ENCODE data around the gene SHKBP1. TPM values are rescaled to one million over a fixed set of nuclear protein-coding genes. Genes with fewer than 3 reads are reported as not detected.
"Not testable (repeated sequence)": the region's sequence is repeated elsewhere in the genome, so short reads cannot be mapped to it uniquely, and the experiment has no call there.

Gene SHKBP1
- total RNA-seq, 1 experiment from 2014 or later, result 52.3 TPM

DNA sequence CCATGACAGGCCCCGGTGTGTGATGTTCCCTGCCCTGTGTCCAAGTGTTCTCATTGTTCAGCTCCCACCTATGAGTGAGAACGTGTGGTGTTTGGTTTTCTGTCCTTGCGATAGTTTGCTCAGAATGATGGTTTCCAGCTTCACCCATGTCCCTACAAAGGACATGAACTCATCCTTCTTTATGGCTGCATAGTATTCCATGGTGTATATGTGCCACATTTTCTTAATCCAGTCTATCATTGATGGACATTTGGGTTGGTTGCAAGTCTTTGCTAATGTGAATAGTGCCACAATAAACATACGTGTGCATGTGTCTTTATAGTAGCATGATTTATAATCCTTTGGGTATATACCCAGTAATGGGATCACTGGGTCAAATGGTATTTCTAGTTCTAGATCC lies 29.5 kb upstream of the SHKBP1 start:
- not testable (repeated sequence) for DNase-seq; H3K36me3 ChIP-seq (replicated peaks; ENCODE audit: control insufficient read depth, insufficient read depth, low read length); H3K4me3 ChIP-seq (ENCODE audit: insufficient read depth, low read depth, low read length)
- H3K27me3 ChIP-seq (ENCODE audit: control insufficient read depth, insufficient read depth, low read length), result peaks cover 12% of the 10 kb centered on the region

- peaks cover 15% of the 10 kb centered on the region for H3K27me3 ChIP-seq (ENCODE audit: control insufficient read depth, insufficient read depth, low read length)
- H3K36me3 ChIP-seq (replicated peaks; ENCODE audit: control insufficient read depth, insufficient read depth, low read length), result no peaks in the 10 kb centered on the region
- DNase-seq, result no peak
- no peak overlapping the region for H3K4me3 ChIP-seq (ENCODE audit: insufficient read depth, low read depth, low read length)
Measured at GRCh38 chr19:40547836-40548235, 28.8 kb upstream of the SHKBP1 start.

- Histone ChIP-seq H3K27me3 (ENCODE audit: control insufficient read depth, insufficient read depth, low read length) (peaks cover 28% of the 10 kb centered on the region), H3K4me3 (ENCODE audit: insufficient read depth, low read depth, low read length) (peak overlapping the region; percentile 37), H3K36me3 (replicated peaks; ENCODE audit: control insufficient read depth, insufficient read depth, low read length) (no peaks in the 10 kb centered on the region)
- DNase-seq, result peak; percentile 96
Measured at GRCh38 chr19:40549007-40549708, 27.5 kb upstream of the SHKBP1 start.

DNA sequence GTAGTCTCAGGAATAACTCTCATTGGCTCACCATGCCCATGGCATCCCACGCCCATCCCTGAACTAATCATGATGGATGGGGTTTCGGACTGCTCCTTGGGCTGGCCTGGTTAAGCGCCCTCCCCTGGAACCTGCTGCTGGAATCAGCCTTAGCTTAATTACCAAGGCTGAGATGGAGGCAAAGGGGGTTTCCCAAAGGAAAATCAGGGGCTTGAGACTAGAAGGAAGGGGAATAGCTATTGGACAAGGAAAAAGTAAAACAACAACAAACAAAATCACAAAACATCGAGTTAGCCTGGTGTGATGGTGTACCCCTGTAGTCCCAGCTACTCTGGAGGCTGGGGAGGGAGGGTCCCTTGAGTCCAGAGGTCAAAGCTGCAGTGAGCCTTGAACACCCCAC lies 25.7 kb upstream of the SHKBP1 start:
- Histone ChIP-seq H3K36me3 (replicated peaks; ENCODE audit: control insufficient read depth, insufficient read depth, low read length) (no peaks in the 10 kb centered on the region), H3K27me3 (ENCODE audit: control insufficient read depth, insufficient read depth, low read length) (peaks cover 44% of the 10 kb centered on the region), H3K4me3 (ENCODE audit: insufficient read depth, low read depth, low read length) (no peak overlapping the region)
- DNase-seq, result no peak

GRCh38 chr19:40552848-40553247 lies 23.8 kb upstream of the SHKBP1 start:
- Histone ChIP-seq H3K4me3 (ENCODE audit: insufficient read depth, low read depth, low read length) (no peak overlapping the region), H3K36me3 (replicated peaks; ENCODE audit: control insufficient read depth, insufficient read depth, low read length) (no peaks in the 10 kb centered on the region), H3K27me3 (ENCODE audit: control insufficient read depth, insufficient read depth, low read length) (peaks cover 49% of the 10 kb centered on the region)
- DNase-seq, result no peak

- peak; percentile 91 for DNase-seq
- no peaks in the 10 kb centered on the region for H3K36me3 ChIP-seq (replicated peaks; ENCODE audit: control insufficient read depth, insufficient read depth, low read length)
- H3K27me3 ChIP-seq (ENCODE audit: control insufficient read depth, insufficient read depth, low read length), result peaks cover 41% of the 10 kb centered on the region
- H3K4me3 ChIP-seq (ENCODE audit: insufficient read depth, low read depth, low read length), result peak overlapping the region; percentile 0; the same call in 1 of the 2 replicates
Measured at GRCh38 chr19:40553885-40554857, 22.5 kb upstream of the SHKBP1 start.

DNA sequence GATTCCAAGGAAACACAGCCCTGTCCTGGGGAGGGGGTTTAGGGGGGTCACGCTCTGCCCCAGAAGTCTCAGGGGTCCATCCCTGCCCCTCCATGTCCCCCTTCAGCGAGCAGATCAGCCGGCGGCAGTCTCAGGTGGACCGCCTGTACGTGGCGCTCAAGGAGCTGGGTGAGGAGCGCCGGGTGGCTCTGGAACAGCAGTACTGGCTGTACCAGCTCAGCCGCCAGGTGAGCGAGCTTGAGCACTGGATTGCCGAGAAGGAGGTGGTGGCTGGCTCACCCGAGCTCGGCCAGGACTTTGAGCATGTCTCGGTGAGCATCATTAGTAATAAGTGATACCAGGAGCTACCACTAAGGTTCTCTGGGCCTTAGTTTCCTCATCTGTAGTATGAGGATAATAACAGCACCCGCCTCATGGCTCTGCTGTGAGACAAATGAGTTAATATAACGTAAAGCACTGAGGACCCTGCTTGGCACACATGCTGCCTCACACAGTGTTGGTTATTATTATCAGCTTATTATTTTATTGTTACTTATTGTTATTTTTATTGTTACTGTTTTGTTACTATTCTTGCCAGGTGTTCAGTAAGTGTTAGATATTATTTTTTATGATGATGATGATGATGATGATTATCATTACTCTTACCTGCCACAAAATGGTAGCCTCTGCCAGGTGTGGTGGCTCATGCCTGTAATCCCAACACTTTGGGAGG lies 20.5 kb upstream of the SHKBP1 start:
- H3K27me3 ChIP-seq (ENCODE audit: control insufficient read depth, insufficient read depth, low read length), result peaks cover 44% of the 10 kb centered on the region
- no peak overlapping the region for H3K4me3 ChIP-seq (ENCODE audit: insufficient read depth, low read depth, low read length)
- DNase-seq, result peak; percentile 64
- H3K36me3 ChIP-seq (replicated peaks; ENCODE audit: control insufficient read depth, insufficient read depth, low read length), result no peaks in the 10 kb centered on the region

DNA sequence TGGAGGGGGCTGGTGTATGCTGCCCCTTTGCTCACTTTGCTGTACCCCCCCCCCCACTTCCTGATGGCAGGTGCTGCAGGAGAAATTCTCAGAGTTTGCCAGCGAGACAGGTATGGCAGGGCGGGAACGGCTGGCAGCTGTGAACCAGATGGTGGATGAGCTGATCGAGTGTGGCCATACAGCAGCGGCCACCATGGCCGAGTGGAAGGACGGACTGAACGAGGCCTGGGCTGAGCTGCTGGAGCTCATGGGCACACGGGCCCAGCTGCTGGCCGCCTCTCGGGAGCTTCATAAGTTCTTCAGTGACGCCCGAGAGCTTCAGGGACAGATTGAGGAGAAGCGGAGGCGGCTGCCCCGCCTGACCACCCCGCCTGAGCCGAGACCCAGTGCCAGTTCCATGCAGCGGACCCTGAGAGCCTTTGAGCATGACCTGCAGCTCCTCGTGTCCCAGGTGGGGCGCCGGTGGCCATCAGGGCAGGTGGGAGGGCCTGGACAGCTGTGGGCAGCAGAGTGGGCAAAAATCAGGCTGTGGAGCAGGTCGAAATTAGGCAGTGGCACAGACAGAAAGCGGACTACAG lies 19.6 kb upstream of the SHKBP1 start:
- Histone ChIP-seq H3K4me3 (ENCODE audit: insufficient read depth, low read depth, low read length) (no peak overlapping the region), H3K27me3 (ENCODE audit: control insufficient read depth, insufficient read depth, low read length) (peaks cover 46% of the 10 kb centered on the region), H3K36me3 (replicated peaks; ENCODE audit: control insufficient read depth, insufficient read depth, low read length) (no peaks in the 10 kb centered on the region)
- no peak for DNase-seq

DNA sequence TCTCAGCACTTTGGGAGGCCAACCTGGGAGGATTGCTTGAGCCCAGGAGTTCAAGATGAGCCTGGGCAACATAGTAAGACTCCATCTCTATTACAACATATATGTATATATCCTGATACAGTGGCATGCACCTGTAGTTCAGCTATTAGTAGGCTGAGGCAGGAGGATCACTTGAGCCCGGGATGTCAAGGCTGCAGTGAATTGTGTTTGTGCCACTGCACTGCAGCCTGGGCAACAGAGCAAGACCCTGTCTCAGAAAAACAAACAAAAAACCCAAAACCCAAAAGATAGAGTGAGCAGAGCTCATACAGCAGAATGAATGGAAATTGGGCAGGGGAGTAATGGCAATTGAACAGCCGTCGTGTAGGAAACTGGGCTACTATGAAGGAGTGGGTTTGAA lies 17.3 kb upstream of the SHKBP1 start:
- peaks cover 31% of the 10 kb centered on the region for H3K27me3 ChIP-seq (ENCODE audit: control insufficient read depth, insufficient read depth, low read length)
- no peak overlapping the region for H3K4me3 ChIP-seq (ENCODE audit: insufficient read depth, low read depth, low read length)
- no peak for DNase-seq
- no peaks in the 10 kb centered on the region for H3K36me3 ChIP-seq (replicated peaks; ENCODE audit: control insufficient read depth, insufficient read depth, low read length)

DNA sequence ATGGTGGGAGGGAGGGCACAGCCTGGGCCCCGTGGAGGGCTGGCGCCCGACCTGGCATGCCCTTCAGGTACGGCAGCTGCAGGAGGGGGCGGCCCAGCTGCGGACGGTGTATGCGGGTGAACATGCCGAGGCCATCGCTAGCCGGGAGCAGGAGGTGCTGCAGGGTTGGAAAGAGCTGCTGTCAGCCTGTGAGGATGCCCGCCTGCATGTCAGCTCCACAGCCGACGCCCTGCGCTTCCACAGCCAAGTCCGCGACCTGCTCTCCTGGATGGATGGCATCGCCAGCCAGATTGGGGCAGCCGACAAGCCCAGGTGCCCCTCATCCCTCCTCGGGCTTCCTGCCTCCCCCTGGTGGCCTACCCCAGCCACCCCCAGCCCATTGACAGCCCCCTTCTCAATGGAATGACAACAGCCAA lies 16.6 kb upstream of the SHKBP1 start:
- no peak overlapping the region for H3K4me3 ChIP-seq (ENCODE audit: insufficient read depth, low read depth, low read length)
- H3K27me3 ChIP-seq (ENCODE audit: control insufficient read depth, insufficient read depth, low read length), result peaks cover 24% of the 10 kb centered on the region
- no peaks in the 10 kb centered on the region for H3K36me3 ChIP-seq (replicated peaks; ENCODE audit: control insufficient read depth, insufficient read depth, low read length)
- peak; percentile 76 for DNase-seq

DNA sequence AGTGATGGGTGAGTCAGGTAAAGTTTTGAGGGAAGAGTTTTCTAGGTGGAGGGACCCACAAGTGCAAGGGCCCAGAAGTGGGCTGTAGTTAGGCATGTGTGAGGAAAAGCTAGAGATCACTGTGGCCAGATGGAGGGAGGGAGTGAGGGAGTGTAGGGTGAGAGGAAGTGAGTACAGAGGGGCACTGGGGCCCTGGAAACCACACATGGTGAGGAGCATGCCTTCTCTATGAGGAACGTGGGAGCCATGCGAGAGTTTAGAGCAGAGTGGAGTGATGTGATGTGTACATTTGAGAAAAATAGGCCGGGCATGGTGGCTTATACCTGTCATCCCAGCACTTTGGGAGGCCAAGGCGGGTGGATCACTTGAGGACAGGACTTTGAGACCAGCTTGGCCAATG lies 14.7 kb upstream of the SHKBP1 start:
- peaks cover 30% of the 10 kb centered on the region for H3K27me3 ChIP-seq (ENCODE audit: control insufficient read depth, insufficient read depth, low read length)
- no peak overlapping the region for H3K4me3 ChIP-seq (ENCODE audit: insufficient read depth, low read depth, low read length)
- peak; percentile 19 for DNase-seq
- no peaks in the 10 kb centered on the region for H3K36me3 ChIP-seq (replicated peaks; ENCODE audit: control insufficient read depth, insufficient read depth, low read length)

DNA sequence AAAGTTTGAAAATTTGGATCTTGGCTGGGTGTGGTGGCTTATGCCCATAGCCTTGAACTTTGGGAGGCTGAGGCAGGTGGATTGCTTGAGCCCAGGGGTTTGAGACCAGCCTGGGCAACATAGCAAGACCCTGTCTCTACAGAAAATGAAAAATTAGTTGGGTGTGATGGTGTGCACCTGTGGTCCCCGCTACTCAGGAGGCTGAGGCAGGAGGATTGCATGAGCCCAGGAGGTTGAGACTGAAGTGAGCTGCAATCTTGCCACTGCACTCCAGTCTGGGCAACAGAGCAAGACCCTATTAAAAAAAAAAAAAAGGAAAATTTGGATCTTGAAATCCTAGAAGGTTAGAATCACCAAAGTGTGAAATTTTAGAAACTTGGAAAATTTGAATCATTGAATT lies 12.1 kb upstream of the SHKBP1 start:
- peaks cover 55% of the 10 kb centered on the region for H3K27me3 ChIP-seq (ENCODE audit: control insufficient read depth, insufficient read depth, low read length)
- not testable (repeated sequence) for H3K4me3 ChIP-seq (ENCODE audit: insufficient read depth, low read depth, low read length); H3K36me3 ChIP-seq (replicated peaks; ENCODE audit: control insufficient read depth, insufficient read depth, low read length); DNase-seq

- H3K27me3 ChIP-seq (ENCODE audit: control insufficient read depth, insufficient read depth, low read length), result peaks cover 60% of the 10 kb centered on the region
Measured at GRCh38 chr19:40565355-40565754, 11.3 kb upstream of the SHKBP1 start.

DNA sequence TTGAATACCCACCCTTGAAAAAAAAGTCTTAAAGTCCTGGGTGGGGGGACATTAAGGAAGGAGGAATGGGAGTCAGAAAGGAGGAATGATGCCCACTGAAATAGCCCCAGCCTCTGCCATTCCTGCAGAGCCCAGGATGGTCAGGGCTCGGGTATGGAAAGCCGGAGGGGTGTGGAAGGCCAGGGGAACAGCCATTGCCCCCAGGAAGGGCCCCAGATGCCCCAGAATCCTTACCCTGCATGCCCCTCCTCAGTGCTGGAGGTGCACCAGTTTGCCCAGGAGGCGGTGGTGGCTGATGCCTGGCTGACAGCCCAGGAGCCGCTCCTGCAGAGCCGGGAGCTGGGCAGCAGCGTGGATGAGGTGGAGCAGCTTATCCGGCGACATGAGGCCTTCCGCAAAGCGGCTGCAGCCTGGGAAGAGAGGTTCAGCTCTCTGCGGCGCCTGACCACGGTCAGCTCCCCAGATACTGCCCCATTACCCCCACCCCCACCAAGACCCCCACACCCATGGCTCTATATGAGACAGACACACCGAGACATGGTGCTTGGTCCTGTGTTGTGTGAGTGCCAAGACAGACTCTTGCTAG lies 10.7 kb upstream of the SHKBP1 start:
- H3K36me3 ChIP-seq (replicated peaks; ENCODE audit: control insufficient read depth, insufficient read depth, low read length), result no peaks in the 10 kb centered on the region
- peaks cover 56% of the 10 kb centered on the region for H3K27me3 ChIP-seq (ENCODE audit: control insufficient read depth, insufficient read depth, low read length)
- no peak overlapping the region for H3K4me3 ChIP-seq (ENCODE audit: insufficient read depth, low read depth, low read length)
- peak; percentile 51 for DNase-seq

More at GRCh38 chr19:40565355-40565754, 11.3 kb upstream of the SHKBP1 start:
- Histone ChIP-seq H3K36me3 (replicated peaks; ENCODE audit: control insufficient read depth, insufficient read depth, low read length) (no peaks in the 10 kb centered on the region), H3K4me3 (ENCODE audit: insufficient read depth, low read depth, low read length) (no peak overlapping the region)
- peak; percentile 30 for DNase-seq
